Activated T-cell treated with anti-CD3 and anti-CD28 coated beads for 48 hours (primary cell): ENCODE measurements around the gene HELB.

Source experiments
- DNase-seq: peaks from one replicate; pipeline ENCODE4 v3.0.0-alpha.2; 2020; ENCODE audit warnings: low read depth

Gene HELB

GRCh38 chr12:66301944-66302826 lies at the start of gene HELB:
Gene HELB (plus strand): TSS chr12:66302493. CDS start chr12:66302604, 111 bp downstream.
- peak; percentile 95 for DNase-seq

- DNase-seq = no peak
Observed at GRCh38 chr12:66252771-66253170, 49.5 kb upstream of the HELB start.

GRCh38 chr12:66255737-66256136 lies 46.6 kb upstream of the HELB start:
- no peak for DNase-seq

GRCh38 chr12:66258011-66258410 lies 44.3 kb upstream of the HELB start:
- DNase-seq = no peak

GRCh38 chr12:66262737-66263136 lies 39.6 kb upstream of the HELB start:
- no peak for DNase-seq

- no peak for DNase-seq
Observed at GRCh38 chr12:66268562-66268961, 33.7 kb upstream of the HELB start.

- no peak for DNase-seq
Observed at GRCh38 chr12:66269142-66269541, 33.2 kb upstream of the HELB start.

GRCh38 chr12:66269757-66270383 lies 32.4 kb upstream of the HELB start:
- no peak for DNase-seq

- DNase-seq = no peak
Observed at GRCh38 chr12:66270613-66271012, 31.7 kb upstream of the HELB start.

- no peak for DNase-seq
Observed at GRCh38 chr12:66272650-66273049, 29.6 kb upstream of the HELB start.

GRCh38 chr12:66273147-66273546 lies 29.1 kb upstream of the HELB start:
- DNase-seq = no peak

GRCh38 chr12:66275040-66275439 lies 27.3 kb upstream of the HELB start:
- DNase-seq = no peak

- no peak for DNase-seq
Observed at GRCh38 chr12:66279123-66279712, 23.1 kb upstream of the HELB start.

GRCh38 chr12:66280561-66280960 lies 21.7 kb upstream of the HELB start:
- no peak for DNase-seq

- DNase-seq = no peak
Observed at GRCh38 chr12:66282244-66282643, 20.0 kb upstream of the HELB start.

- DNase-seq = no peak
Observed at GRCh38 chr12:66287275-66287674, 15.0 kb upstream of the HELB start.

- no peak for DNase-seq
Observed at GRCh38 chr12:66288121-66288520, 14.2 kb upstream of the HELB start.

GRCh38 chr12:66289485-66289884 lies 12.8 kb upstream of the HELB start:
- no peak for DNase-seq

- DNase-seq = no peak
Observed at GRCh38 chr12:66290716-66291200, 11.5 kb upstream of the HELB start.

GRCh38 chr12:66296176-66296683 lies 6.1 kb upstream of the HELB start:
- no peak for DNase-seq

GRCh38 chr12:66297080-66297479 lies 5.2 kb upstream of the HELB start:
- DNase-seq = no peak

GRCh38 chr12:66297923-66298322 lies 4.4 kb upstream of the HELB start:
- DNase-seq = no peak

GRCh38 chr12:66302827-66303169 lies 505 bp downstream of the HELB start:
- DNase-seq = no peak
